ENCODE data around the gene PLEK2.
"Not testable (repeated sequence)": the region's sequence is repeated elsewhere in the genome, so short reads cannot be mapped to it uniquely, and the experiment has no call there.

The PLEK2 gene, protein sequence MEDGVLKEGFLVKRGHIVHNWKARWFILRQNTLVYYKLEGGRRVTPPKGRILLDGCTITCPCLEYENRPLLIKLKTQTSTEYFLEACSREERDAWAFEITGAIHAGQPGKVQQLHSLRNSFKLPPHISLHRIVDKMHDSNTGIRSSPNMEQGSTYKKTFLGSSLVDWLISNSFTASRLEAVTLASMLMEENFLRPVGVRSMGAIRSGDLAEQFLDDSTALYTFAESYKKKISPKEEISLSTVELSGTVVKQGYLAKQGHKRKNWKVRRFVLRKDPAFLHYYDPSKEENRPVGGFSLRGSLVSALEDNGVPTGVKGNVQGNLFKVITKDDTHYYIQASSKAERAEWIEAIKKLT

DNA sequence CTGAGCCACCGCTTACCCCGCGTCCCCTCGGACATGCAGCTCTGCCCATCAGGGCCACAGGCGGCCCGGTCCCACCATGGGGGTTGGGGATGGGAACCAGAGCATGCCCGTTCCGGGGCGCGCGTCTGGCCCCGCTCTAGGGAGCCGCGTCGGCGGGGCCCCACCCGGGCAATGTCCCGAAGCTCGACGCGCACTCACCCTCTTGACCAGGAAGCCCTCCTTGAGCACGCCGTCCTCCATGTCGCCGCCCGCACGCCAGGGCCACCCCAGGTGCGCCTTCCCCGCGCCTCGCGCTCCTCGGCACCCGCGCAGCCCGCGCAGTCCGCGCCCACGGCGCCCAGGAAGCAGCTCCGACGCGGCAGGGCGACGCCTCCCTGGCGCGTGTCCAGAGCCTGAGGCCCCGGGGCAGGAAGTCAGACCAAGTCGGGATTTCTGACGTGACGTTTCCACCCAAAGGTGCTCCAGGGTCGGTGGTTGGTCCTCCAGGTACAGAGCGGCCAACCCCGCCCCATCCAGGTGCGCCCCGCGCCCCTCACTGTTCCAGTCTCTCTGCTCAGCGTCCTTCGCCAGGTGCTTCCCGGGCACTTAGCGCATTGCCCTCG, at the start of gene PLEK2:
PLEK2 (minus strand) TSS at position 346 of the 602 bp plus-strand sequence; CDS start at position 240, 106 bp downstream.
- peak; percentile 35 to 46 for DNase-seq (ENCODE audit: low read depth in 2 of 2)

DNA sequence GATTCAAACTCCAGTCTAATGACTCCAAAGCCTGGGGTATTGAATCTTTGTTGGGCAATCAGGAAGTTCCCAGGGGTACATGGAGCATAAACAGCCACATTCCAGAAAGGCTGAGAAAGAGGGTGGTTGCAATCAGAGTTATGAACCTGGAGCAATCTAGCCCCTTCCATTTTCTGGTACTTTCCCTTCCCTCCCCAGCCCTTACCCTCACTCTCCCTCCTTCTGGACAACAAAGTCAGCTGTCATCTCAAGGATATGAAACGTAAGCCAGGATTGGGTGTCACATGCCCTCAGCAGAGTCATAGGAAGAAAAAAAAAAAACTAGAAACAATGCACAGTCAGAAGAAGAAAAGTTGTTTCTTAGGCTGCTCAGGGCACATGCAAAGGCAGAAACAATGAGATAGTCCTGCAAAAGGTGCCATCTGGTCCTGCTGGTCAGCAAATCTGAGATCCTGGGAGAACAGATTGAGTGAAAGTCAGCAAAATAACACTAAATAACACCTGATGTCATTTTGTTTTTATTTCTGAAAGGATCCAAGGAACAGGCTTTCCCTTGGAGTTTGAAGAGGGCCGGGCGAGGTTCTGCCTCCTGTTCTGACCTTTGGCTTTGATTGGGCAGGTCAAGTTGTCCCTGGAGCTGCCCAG, 49.5 kb upstream of the PLEK2 start:
- no peak for DNase-seq (ENCODE audit: low read depth in 2 of 2)

GRCh38 chr14:67459336-67459735, 47.4 kb upstream of the PLEK2 start:
- no peak for DNase-seq (ENCODE audit: low read depth in 2 of 2)

- DNase-seq (ENCODE audit: low read depth in 2 of 2) = no peak
Observed at GRCh38 chr14:67457782-67458181, 45.8 kb upstream of the PLEK2 start.

DNA sequence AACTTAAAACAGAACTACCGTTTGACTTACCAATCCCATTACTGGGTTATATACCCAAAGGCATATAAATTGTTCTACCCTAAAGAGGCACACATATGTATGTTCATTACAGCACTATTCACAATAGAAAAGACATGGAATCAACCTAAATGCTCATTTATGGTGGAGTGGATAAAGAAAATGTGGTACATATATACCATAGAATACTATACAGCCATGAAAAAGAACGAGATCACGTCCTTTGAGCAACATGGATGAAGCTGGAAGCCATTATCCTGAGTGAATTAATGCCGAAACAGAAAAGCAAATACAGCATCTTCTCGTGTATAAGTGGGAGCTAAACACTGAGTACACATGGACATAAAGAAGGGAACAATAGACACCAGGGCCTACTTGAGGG, 44.8 kb upstream of the PLEK2 start:
- DNase-seq (ENCODE audit: low read depth in 2 of 2) = no peak

DNA sequence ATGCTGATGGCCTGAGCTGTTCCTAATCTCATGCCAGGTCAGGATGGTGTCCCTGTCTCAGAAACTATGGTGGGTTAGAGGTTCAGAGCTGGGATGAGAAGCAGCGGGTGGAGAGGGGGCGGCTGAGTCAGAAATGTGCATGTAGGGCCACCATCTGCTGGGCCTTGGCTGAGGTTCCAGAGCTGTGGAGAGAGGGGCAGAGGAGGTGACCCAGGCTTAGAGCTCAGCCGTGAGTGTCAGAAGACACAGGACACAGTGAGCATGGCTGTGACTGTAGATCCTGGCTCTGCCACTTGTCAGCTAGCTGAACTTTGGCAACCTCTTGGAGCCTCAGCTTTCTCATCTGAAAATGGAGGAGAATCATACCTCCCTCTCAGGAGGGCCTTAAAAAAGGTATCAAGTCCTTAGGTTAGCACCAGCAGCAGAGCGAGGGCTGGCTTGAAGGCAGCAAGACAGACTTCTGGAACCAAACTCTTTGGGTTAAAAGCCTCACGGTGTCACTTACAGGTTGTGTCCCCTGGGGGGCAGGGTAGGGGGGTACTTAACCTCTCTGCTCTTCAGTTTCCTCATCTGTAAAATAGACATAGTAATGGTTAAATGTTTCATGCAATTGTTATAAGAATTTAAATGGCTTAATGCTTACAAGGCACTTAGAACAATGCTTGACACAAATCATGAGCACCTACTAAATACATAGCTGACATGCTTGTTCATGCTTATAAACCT, 41.8 kb upstream of the PLEK2 start:
- DNase-seq (ENCODE audit: low read depth in 2 of 2) = no peak

- DNase-seq (ENCODE audit: low read depth in 2 of 2) = not testable (repeated sequence)
Observed at GRCh38 chr14:67451667-67452066, 39.7 kb upstream of the PLEK2 start.

- no peak for DNase-seq (ENCODE audit: low read depth in 2 of 2)
Observed at GRCh38 chr14:67449096-67449495, 37.1 kb upstream of the PLEK2 start.

DNA sequence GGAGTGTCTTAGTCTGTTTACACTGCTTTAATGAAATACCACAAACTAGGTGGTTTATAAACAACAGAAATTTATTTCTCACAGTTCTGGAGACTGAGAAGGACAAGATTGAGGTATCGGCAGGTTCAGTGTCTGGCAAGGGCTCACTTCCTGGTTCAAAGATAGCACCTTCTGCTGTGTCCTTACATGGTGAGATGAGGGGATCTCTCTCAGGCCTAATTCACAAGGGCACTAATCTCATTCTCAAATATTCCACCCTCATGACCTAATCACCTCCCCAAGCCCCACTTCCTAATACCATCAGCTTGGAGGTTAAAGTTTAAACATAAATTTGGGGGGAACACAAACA, 35.0 kb upstream of the PLEK2 start:
- DNase-seq (ENCODE audit: low read depth in 2 of 2) = no peak

DNA sequence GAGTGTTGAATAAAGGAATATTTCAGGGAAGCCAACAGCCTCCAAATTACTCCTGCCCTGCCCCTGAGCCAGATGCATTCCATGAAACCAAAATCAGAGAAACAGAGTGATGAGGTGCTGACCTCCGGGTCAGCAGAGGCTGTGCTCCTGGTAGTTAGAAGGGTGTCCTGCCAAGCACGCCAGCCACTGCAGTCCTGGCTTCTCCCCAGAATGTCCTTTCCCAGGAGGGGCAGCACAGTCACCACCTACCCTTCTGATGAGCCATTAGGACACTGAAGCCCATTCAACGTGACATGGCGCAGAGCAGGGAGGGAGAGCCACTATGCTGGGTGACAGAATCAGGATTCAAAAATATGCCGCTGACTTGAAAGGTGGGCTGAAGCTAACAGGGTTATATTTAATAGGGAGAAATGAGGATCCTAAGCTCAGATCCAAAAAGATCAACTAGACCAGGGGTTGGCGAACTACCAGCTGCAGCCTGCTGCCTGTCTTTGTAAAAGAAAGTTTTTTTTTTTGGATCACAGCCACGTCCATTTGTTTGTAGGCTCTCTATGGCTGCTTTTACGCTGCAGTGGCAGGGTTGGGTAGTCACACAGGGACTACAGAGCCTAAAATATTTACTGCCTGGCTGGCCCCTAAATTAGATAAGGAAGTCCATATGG, 34.5 kb upstream of the PLEK2 start:
- no peak for DNase-seq (ENCODE audit: low read depth in 2 of 2)

DNA sequence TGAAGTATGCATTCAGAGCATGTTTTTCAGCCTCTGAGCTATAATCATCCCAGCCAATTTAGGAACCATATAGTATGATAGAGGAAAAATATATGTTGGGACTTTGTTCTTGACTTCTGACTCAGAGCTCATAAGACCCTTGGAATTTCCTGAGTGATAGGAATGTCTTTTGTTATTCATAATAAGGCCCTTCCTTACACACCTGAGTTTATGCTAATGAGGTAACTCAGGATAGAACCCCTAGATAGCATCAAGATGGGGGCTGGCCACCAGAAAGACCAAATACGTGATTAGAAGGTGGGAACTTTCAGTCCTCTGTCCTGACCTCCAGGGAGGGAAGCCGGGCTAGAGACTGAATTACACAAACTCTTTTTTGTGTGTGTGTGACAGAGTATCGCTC, 32.4 kb upstream of the PLEK2 start:
- DNase-seq (ENCODE audit: low read depth in 2 of 2) = no peak

DNA sequence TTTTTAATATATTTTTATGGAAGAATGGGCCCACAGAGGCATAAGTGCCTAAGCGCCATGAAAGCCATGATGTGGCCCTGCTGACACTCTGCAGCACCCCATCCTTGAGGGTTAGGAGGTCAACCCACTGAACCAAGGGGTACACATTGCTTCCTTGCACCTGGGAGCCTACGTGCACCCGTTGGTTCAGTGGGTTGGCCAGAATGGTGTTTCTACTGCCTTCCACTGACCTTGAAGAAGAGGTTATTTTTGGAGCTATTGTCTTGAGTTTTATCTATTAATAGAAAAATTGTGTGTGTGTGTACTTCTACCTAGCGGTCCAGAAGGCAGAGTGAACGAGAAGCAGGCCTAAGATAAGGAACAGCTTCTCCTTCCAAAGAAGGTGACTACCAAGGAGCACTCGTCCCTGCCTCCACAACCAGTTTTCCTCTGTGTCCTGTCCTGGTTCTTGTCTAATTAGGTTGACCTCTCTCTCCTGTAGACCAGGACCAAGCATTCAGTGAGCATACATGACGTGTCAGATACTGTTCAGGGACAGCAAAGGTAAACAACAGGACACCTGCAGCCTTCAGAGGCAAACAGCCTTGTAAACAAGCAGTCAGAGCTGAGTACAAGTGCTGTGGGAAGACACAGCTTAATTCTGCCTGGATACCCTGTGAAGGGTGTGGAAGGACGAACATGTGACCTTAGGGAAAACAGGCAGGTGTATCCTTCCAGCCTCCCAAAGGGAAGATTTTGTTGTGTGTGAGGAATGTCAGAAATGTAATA, 30.4 kb upstream of the PLEK2 start:
- no peak for DNase-seq (ENCODE audit: low read depth in 2 of 2)

- no peak for DNase-seq (ENCODE audit: low read depth in 2 of 2)
Observed at GRCh38 chr14:67441672-67442071, 29.7 kb upstream of the PLEK2 start.

GRCh38 chr14:67441256-67441655, 29.3 kb upstream of the PLEK2 start:
- no peak for DNase-seq (ENCODE audit: low read depth in 2 of 2)

DNA sequence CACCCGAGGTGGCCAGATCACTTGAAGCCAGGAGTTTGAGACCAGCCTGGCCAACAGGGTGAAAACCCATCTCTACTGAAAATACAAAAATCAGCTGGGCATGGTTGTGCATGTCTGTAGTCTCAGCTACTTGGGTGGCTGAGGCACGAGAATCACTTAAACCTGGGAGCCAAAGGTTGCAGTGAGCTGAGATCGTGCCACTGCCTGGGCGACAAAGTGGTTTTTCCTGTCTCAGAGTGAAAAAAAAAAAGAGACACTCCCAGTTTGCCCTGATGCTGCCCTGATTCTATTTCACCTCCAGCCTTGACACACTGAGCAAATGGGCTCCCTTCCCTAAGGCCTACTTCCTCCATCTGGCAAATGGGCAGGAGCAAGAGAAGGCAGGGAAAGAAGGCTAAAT, 28.5 kb upstream of the PLEK2 start:
- no peak for DNase-seq (ENCODE audit: low read depth in 2 of 2)

DNA sequence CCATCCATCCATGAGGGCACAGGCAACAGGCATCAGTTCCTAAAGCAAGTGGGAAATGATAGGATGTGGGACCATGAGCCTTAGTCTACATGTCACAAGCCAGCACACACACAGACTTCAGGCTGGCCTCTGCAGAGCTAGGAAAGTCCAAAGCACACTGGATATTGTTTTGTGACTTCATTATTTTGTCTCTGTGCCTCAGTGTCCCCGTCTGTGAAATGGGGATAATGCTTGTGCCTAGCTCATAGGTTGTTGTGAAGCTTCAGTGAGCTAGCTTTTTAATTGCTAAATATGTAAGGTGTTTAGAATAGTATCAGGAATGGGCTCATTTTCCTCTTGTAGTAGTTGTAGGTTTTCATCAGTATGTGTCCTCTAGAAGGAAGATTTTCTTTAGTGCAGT, 27.0 kb upstream of the PLEK2 start:
- DNase-seq (ENCODE audit: low read depth in 2 of 2) = no peak

DNA sequence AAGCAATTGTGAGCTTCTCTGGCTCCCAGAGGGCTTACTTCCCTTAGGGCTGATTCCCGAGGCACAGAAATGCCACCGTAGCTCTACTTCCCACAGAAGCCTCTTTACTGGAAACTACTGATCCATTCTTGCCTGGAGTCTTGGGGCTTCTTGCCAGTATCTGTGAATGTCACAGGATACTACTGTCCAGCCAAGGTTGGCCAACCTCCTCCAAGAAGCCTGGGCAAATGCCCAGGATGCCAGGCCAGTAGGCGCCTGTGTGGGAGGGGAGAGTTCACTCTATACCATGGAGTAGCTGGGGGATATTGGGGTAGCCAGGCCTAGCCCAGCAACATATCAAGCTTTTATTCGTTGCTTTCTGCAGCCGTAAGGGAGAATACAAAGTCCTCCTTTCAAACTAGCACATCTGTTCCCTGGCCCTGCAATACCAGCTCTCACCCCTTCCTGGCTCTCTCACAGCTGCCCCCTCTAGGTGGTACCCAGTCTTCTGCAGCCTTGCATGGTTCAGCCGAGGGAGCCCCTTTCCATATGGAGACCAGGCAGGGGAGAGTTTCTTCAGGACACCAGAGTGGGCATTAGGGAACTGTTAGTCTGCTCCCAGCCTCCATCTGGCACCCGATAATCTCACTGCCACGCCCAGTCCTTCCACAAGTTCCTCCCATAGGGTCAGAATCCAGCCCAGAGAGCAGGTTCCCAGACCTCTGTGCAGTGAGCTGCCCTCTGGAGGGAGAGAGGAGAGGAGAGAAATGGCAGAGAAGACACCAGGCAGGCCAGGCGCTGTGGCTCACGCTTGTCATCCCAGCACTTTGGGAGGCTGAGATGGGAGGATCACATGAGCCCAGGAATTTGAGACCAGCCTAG, 24.3 kb upstream of the PLEK2 start:
- DNase-seq (ENCODE audit: low read depth in 2 of 2) = no peak

GRCh38 chr14:67435603-67436002, 23.6 kb upstream of the PLEK2 start:
- DNase-seq (ENCODE audit: low read depth in 2 of 2) = no peak

GRCh38 chr14:67432050-67432564, 20.1 kb upstream of the PLEK2 start:
- DNase-seq (ENCODE audit: low read depth in 2 of 2) = no peak
